Duodenal mucosa (tissue), 2 donors: ENCODE results near the gene DNAJC28.

Source experiments
- H3K27ac ChIP-seq: one replicate; pipeline ENCODE4 v1.7.0; 2013; ENCODE audit warnings: low read depth, low read length
- H3K27me3 ChIP-seq, 2 donors: one replicate each; pipeline ENCODE4 v1.7.0; 2013; ENCODE audit warnings: low read length in 2 of 2, control low read depth in 1 of 2; ENCODE audit not compliant: insufficient read depth in 2 of 2, control insufficient read depth in 1 of 2
- H3K36me3 ChIP-seq, 2 donors: one replicate each; pipeline ENCODE4 v1.7.0; 2013; ENCODE audit warnings: low read length in 2 of 2, control low read depth in 1 of 2; ENCODE audit not compliant: insufficient read depth in 2 of 2, control insufficient read depth in 1 of 2
- H3K4me1 ChIP-seq, 2 donors: one replicate each; pipeline ENCODE4 v1.7.0; 2013; ENCODE audit warnings: low read length in 2 of 2, control low read depth in 1 of 2; ENCODE audit not compliant: insufficient read depth in 2 of 2, control insufficient read depth in 1 of 2
- H3K4me3 ChIP-seq, 2 donors: one replicate each; pipeline ENCODE4 v1.7.0; 2013; ENCODE audit warnings: low read length in 2 of 2, low read depth in 1 of 2
- H3K9ac ChIP-seq, 2 donors: one replicate each; pipeline ENCODE4 v1.7.0; 2013; ENCODE audit warnings: low read length in 2 of 2, low read depth in 1 of 2
- H3K9me3 ChIP-seq, 2 donors: one replicate each; pipeline ENCODE4 v1.7.0; 2013; ENCODE audit warnings: low read length in 2 of 2, control low read depth in 1 of 2; ENCODE audit not compliant: control insufficient read depth in 1 of 2

Gene DNAJC28

DNA sequence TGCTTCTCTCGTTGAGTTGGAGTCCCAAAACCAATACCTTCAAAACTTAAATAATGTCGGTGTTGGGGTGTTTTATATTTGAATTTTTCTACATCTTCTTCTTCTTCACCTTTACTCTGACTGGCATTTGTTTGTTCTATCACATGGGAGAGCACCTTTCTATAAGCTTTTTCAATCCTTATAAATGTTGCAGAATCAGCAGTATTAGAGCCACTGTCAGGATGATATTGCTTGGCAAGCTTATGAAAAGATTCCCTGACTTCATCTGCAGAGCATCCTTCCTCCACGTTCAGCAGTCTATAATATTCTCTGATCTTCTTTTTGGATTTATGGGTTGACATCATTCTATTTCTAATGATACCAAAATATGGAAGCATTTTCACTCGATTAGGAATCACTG is 2.6 kb downstream of the DNAJC28 start:
- Histone ChIP-seq H3K27me3 (no peaks in the 10 kb centered on the region), H3K4me1 (peaks cover 5 to 7% of the 10 kb centered on the region in 2 donors), H3K36me3 (no peaks in the 10 kb centered on the region), H3K9me3 (no peaks in the 10 kb centered on the region), H3K4me3 (no peak overlapping the region), H3K9ac (no peak overlapping the region), H3K27ac (no peak overlapping the region)

DNA sequence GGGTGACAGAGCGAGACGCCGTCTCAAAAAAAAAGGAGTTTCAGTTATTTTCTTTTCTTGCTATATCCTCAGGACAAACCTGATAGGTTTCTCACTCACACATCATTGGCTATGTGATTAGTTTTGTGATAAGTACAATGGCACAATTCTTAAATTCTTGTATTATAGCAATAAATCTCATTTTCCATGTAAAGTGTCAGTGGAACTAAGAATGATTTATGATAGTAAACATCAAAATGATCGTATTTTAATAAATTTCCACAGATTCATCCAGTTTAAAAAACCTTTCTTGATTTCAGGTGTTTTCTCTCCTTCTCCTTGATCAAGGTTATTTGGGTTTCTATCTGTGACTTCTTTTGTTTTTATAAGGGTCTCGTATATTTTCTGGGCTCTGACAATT is 3.5 kb downstream of the DNAJC28 start:
- H3K9me3 ChIP-seq: no peaks in the 10 kb centered on the region
- H3K4me1 ChIP-seq: peaks cover 5 to 7% of the 10 kb centered on the region in 2 donors
- H3K27me3 ChIP-seq: no peaks in the 10 kb centered on the region
- H3K9ac ChIP-seq: no peak overlapping the region
- H3K4me3 ChIP-seq: no peak overlapping the region
- no peaks in the 10 kb centered on the region for H3K36me3 ChIP-seq
- H3K27ac ChIP-seq: no peak overlapping the region

DNA sequence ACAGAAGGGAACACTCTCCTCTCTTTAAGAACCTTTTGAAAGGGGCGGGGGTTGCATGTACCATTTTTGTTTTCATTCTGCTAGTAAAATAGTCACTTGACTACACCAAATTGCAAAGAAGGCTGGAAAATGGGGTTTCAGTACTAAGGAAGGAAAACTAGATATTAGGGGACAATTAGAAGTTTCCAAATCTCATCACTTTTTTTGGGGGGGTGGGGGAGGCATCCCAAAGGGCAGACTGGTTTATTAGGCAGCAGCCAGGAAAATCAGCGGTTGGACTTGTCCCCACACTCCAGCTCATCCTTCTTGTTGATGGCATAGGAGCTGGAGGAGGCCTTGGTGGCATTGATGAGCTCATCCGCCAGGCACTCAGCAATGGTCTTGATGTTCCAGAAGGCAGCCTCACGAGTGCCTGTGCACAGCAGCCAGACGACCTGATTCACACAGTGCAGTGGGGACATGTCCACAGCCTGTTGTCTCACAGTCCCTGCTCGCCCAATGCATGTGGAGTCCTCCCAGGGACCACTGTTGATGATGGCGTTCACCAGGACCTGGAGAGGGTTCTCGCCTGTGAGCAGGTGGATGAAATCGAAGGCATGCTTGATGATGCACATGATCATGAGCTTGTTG is 10.1 kb downstream of the DNAJC28 start:
- no peaks in the 10 kb centered on the region for H3K36me3 ChIP-seq
- H3K4me3 ChIP-seq: no peak overlapping the region
- H3K27me3 ChIP-seq: no peaks in the 10 kb centered on the region
- peaks cover 0 to 10% of the 10 kb centered on the region in 2 donors for H3K4me1 ChIP-seq
- H3K9me3 ChIP-seq: no peaks in the 10 kb centered on the region
- H3K9ac ChIP-seq: peak overlapping the region in 1 of 2 donors; percentile 94
- no peak overlapping the region for H3K27ac ChIP-seq

DNA sequence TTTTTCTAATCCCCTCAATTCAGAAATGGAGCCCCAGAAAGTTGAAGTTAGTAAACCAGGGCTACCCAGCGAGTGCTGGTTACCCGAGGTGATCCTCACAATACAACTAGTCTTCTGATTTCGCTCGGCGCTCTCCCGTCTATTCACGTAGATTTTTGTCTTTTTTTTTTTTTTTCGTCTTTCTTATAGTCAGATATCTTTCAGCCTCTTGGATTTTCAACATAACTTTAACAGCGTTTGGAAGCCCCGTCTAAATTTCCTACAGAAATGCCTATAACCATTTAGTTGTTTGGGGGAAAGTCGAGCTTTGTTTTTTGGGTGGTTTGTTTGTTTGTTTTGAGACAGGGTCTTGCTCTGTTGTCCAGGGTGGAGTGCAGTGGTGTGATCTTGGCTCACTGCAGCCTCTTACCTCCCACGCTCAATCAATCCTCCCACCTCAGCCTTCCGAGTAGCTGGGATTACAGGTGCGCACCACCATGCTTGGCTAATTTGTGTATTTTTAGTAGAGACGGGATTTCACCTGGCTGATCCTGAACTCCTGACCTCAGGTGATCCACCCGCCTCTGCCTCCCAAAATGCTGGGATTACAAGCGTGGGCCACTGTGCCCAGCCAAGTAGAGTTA is 10.9 kb downstream of the DNAJC28 start:
- Histone ChIP-seq H3K27ac (peak overlapping the region; percentile 77), H3K36me3 (no peaks in the 10 kb centered on the region), H3K4me1 (peaks cover 0 to 10% of the 10 kb centered on the region in 2 donors), H3K4me3 (peak overlapping the region; percentile 93 to 95), H3K27me3 (no peaks in the 10 kb centered on the region), H3K9me3 (no peaks in the 10 kb centered on the region), H3K9ac (peak overlapping the region; percentile 90 to 94)

DNA sequence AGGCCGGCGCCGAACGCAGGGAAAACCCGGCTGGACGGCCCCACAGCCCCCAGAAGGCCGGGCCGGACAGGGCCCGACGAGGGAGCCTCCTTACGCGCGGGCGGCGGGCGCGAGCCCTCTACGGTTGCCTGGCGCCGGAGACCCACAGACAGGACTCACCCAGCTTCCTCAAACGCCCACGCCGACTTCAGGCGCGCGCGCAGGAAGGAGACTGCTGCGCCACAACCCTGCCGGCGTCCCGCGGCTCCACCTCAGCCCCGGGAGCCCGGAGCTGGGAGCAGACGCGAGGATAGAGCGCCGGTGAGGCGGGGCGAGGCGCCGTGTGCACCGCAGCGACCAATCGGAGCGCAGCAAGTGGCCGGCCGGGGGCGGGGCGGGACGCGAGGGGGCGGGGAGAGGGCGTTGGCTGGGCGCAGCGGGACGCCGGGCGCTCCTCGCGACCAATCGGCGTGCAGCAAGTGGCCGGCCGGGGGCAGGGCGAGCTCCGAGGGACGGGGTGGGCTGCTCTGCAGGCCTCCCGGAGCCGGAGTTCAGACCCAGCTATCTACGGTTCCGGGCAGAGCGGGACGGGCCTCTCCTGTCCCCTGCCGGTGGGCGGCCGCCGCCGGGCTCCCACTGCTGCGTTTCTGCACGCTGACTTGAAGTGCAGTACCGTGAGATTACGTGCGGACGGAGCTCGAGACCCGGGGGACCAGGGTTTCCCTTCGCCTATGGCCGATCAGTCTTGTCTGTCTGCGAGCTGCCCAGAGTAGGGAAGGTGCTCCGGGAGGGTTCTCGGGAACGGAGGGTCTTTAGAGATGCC is 11.6 kb downstream of the DNAJC28 start, which contains the start of gene TMEM50B:
Gene TMEM50B (minus strand): TSS at position 296 of the 802 bp plus-strand sequence. CDS start 11,089 bp downstream, outside the sequence.
- H3K27me3 ChIP-seq: no peaks in the 10 kb centered on the region
- H3K4me1 ChIP-seq: peaks cover 0 to 10% of the 10 kb centered on the region in 2 donors
- H3K9me3 ChIP-seq: no peaks in the 10 kb centered on the region
- H3K36me3 ChIP-seq: no peaks in the 10 kb centered on the region
- peak within 1 kb of the TSS; percentile 97 for H3K27ac ChIP-seq
- peak within 1 kb of the TSS; percentile 93 to 98 for H3K4me3 ChIP-seq
- peak within 1 kb of the TSS; percentile 90 to 94 for H3K9ac ChIP-seq

DNA sequence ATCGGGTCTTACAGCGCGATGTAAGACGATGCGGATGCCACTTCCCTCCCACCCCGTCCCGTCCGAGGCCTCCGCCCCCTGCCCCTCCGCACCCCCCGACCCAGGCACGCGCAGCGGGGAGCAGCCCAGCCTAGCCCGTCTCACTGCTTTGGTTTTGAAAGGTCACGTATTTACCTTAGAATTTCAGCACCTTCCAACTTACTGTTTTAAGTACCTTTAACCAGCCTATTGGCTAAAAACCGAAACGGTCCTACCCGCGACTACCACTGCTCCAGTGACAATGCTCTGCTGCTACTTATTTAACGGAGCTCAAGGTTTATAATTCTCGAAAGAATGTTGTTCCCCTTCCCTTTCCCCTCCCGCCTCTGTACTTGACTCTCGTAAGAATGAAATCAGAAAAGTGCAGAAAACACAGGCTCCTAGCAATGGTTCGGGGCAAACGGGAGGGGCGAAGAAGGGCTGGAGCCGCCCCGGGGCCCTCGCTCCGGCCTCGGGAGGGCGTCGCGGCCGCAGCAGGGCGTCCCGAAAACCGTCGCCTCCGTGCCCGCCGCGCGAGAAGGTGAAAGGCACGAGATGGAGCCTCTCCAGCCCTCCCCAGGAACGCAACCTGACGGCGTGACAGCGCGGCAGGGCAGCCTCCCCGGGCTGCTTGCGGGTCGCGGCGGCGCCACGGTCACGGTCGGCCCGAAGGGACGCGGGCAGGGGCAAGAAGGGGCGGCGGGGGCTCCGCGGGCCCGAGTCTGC is 12.4 kb downstream of the DNAJC28 start:
- no peaks in the 10 kb centered on the region for H3K27me3 ChIP-seq
- H3K4me3 ChIP-seq: peak overlapping the region; percentile 89 to 98
- H3K27ac ChIP-seq: peak overlapping the region; percentile 97
- H3K9me3 ChIP-seq: no peaks in the 10 kb centered on the region
- peaks cover 0 to 10% of the 10 kb centered on the region in 2 donors for H3K4me1 ChIP-seq
- H3K36me3 ChIP-seq: no peaks in the 10 kb centered on the region
- H3K9ac ChIP-seq: peak overlapping the region; percentile 80 to 94

DNA sequence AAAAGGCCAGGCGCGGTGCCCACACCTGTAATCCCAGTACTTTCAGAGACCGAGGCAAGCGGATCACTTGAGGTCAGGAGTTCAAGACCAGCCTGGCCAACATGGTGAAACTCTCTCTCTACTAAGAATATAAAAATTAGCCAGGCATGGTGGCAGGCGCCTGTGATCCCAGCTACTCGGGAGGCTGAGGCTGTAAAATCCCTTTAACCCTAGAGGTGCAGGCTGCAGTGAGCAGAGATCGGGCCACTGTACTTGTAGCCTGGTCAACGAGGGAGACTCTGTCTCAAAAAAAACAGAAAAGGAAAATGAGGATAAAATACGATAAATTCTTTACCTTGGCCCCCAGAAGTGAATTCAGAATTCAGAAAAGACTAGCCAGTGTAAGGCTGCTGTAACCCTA is 13.3 kb downstream of the DNAJC28 start:
- H3K27ac ChIP-seq: no peak overlapping the region

DNA sequence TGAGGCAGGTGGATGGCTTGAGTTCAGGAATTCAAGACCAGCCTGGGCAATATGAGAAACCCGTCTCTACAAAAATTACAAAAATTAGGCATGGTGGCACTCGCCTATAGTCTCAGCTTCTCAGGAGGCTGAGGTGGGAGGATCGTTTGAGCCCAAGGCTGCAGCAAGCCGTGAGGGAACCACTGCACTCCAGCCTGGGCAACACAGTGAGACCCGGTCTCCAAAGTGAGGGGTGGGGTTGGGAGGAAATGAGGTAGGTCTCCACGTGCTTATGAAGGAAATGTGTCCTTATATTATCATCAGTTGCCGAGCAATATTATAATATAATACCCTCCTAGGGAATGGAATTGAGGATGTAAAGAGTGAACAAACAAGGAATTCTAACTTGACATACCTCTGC is 14.4 kb downstream of the DNAJC28 start:
- Histone ChIP-seq H3K27ac (no peak overlapping the region), H3K36me3 (no peaks in the 10 kb centered on the region), H3K27me3 (no peaks in the 10 kb centered on the region), H3K4me1 (peaks cover 0 to 10% of the 10 kb centered on the region in 2 donors), H3K4me3 (no peak overlapping the region), H3K9ac (no peak overlapping the region), H3K9me3 (no peaks in the 10 kb centered on the region)

More for the DNA sequence above, 13.3 kb downstream of the DNAJC28 start:
- H3K4me1 ChIP-seq: peaks cover 0 to 10% of the 10 kb centered on the region in 2 donors
- no peaks in the 10 kb centered on the region for H3K27me3 ChIP-seq
- no peaks in the 10 kb centered on the region for H3K9me3 ChIP-seq
- peak overlapping the region; percentile 89 to 98 for H3K4me3 ChIP-seq
- H3K9ac ChIP-seq: peak overlapping the region; percentile 40 to 94
- no peaks in the 10 kb centered on the region for H3K36me3 ChIP-seq

DNA sequence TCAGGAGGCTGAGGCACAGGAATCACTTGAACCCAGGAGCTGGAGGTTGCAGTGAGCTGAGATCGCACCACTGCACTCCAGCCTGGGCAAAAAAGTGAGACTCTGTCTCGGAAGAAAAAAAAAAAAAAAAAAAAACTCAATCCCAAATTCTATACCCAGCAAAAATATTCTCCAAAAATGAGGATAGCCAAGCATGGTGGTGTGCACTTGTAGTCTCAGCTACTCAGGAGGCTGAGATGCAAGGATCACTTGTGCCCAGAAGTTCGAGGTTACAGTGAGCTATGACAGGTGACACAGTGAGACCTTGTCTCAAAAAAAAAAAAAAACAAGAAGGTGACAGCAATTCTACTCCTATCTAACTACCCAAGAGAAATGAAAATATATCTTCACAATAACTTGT is 18.2 kb downstream of the DNAJC28 start:
- Histone ChIP-seq H3K9me3 (no peaks in the 10 kb centered on the region), H3K27ac (no peak overlapping the region), H3K9ac (no peak overlapping the region), H3K36me3 (no peaks in the 10 kb centered on the region), H3K4me3 (no peak overlapping the region), H3K4me1 (peaks cover 0 to 3% of the 10 kb centered on the region in 2 donors), H3K27me3 (no peaks in the 10 kb centered on the region)
